CD4-positive, alpha-beta T cell (primary cell): Measurements from ENCODE around the gene KPTN. TPM values are rescaled to one million over a fixed set of nuclear protein-coding genes. Genes with fewer than 3 reads are reported as not detected.

Experiments
- ATAC-seq: fragments of 200-7000 bp; cut with Tn5 transposase; one replicate; pipeline ENCODE4 v1.10.0; 2022; ENCODE audit warnings: mild to moderate bottlenecking; ENCODE audit not compliant: poor library complexity
- CTCF ChIA-PET: fragments of 350-600 bp; sonication (Branson Sonifier 250); formaldehyde crosslinking; loops from one replicate; lab custom pipeline; 2021; ENCODE audit warnings: antibody characterized with exemption, inconsistent platforms; lab: Charles Lee
- POLR2A ChIA-PET: fragments of 350-600 bp; sonication (Branson Sonifier 250); formaldehyde crosslinking; loops from one replicate; lab custom pipeline; 2021; ENCODE audit warnings: antibody characterized with exemption, inconsistent platforms; lab: Charles Lee
- DNase-seq, 14 experiments: peaks; one replicate each; pipeline ENCODE4 v3.0.0-alpha.2; 2013 to 2020; ENCODE audit warnings: mixed read lengths in 2 of 14
- H3K27ac ChIP-seq, 2 donors: one replicate each; pipeline versions ENCODE4 v1.5.1 to v1.7.0; 2013; ENCODE audit warnings: low read length in 2 of 2, low read depth in 1 of 2, mild to moderate bottlenecking in 1 of 2
- H3K27me3 ChIP-seq, 2 experiments: 1 replicate in 1 of 2; 2 replicates in 1 of 2; pipeline versions ENCODE4 v1.6.1 to v1.7.0; 2013; ENCODE audit warnings: low read length in 2 of 2, control low read depth in 1 of 2, mild to moderate bottlenecking in 1 of 2, moderate library complexity in 1 of 2; ENCODE audit not compliant: insufficient read depth in 2 of 2, control insufficient read depth in 1 of 2
- H3K36me3 ChIP-seq: one replicate; pipeline ENCODE4 v1.6.1; 2013; ENCODE audit warnings: low read length, control low read depth; ENCODE audit not compliant: insufficient read depth
- H3K4me1 ChIP-seq: one replicate; pipeline ENCODE4 v1.6.1; 2013; ENCODE audit warnings: low read length, control low read depth; ENCODE audit not compliant: insufficient read depth
- H3K4me3 ChIP-seq: one replicate; pipeline ENCODE4 v1.5.1; 2013; ENCODE audit warnings: mild to moderate bottlenecking, low read length, moderate library complexity
- H3K9me3 ChIP-seq, 2 experiments: 1 replicate in 1 of 2; 2 replicates in 1 of 2; pipeline versions ENCODE4 v1.6.1 to v1.7.0; 2013; ENCODE audit warnings: low read length in 2 of 2, mild to moderate bottlenecking in 2 of 2, control low read depth in 1 of 2, moderate library complexity in 1 of 2; ENCODE audit not compliant: control insufficient read depth in 1 of 2, insufficient read depth in 1 of 2
- H3K27ac Mint-ChIP-seq: one replicate; pipeline ENCODE4 v1.8.0; 2020; ENCODE audit warnings: mixed read lengths
- H3K27me3 Mint-ChIP-seq: one replicate; pipeline ENCODE4 v1.8.0; 2021; ENCODE audit warnings: mixed read lengths
- H3K36me3 Mint-ChIP-seq: one replicate; pipeline ENCODE4 v1.8.0; 2021; ENCODE audit warnings: low read depth, mixed read lengths
- H3K4me1 Mint-ChIP-seq: one replicate; pipeline ENCODE4 v1.8.0; 2021; ENCODE audit warnings: low read depth, mixed read lengths
- H3K4me3 Mint-ChIP-seq: one replicate; pipeline ENCODE4 v1.8.0; 2020; ENCODE audit warnings: mild to moderate bottlenecking, mixed read lengths
- H3K9me3 Mint-ChIP-seq: one replicate; pipeline ENCODE4 v1.8.0; 2020; ENCODE audit warnings: mixed read lengths
- intact Hi-C, 2 experiments: fragments of 100-400 bp; cut with DNase I in 1 of 2; cut with micrococcal nuclease in 1 of 2; formaldehyde crosslinking; loops; one replicate each; pipeline versions ENCODE4 v1.15.1 to v1.9.0; 2023 to 2025; cut with DNase I, micrococcal nuclease
- total RNA-seq, 174 experiments: library from RNA in 2 of 174; stranded (reverse) in 2 of 174; gene quantifications; one replicate each; pipeline ENCODE4 v1.2.3 and lab custom pipeline; 2021 to 2026
- TF ChIP-seq, protein P1 (sequence below): fragments of 200-600 bp; IDR thresholded peaks from one replicate; pipeline ENCODE4 v1.8.0; 2022; ENCODE audit warnings: antibody characterized with exemption, mild to moderate bottlenecking

The KPTN gene
- total RNA-seq, 2 experiments from 2014 or later: 3.6 to 4.5 TPM

DNA sequence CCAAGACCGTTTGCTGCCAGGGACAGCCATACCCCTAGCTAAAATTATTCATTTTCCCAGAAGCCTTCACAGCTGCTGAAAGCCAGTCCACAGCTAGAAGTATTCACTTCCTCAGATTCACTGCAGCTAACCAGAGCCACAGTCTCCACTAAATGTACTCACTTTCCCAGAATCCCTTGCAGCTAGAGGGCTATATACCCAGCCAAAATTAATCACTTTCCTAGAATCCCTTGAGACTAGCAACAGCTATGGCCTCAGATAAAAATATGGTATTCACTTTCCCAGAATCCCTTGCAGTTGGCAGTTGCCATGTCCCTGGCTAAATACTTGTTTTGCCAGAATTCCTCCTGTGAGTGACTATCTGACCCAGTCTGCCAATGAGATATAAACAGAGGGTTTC is 50.9 kb downstream of the KPTN start:
- peaks cover 25% of the 10 kb centered on the region for H3K4me1 Mint-ChIP-seq
- H3K27me3 ChIP-seq: peaks cover 28 to 30% of the 10 kb centered on the region in 2 experiments
- H3K36me3 Mint-ChIP-seq: no peaks in the 10 kb centered on the region

DNA sequence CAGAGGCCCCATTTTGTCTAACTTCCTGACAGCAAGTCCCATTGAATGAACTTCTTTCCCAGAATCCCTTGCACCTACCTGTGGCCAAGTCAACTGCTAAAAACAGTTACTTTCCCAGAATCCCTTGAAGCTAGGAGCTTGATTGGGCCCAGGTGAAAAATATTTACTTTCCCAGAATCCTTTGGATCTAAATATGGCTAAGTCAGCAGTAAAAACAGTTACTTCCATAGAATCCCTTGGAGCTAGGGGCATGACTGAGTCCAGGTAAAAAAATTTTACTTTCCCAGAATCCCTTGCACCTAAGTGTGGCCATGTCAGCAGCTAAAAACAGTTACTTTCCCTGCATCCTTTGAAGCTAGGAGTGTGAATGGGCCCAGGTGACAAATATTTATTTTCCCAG is 51.5 kb downstream of the KPTN start:
- H3K36me3 Mint-ChIP-seq: no peaks in the 10 kb centered on the region
- no peaks in the 10 kb centered on the region for H3K9me3 Mint-ChIP-seq
- peaks cover 46% of the 10 kb centered on the region for H3K4me1 ChIP-seq
- peaks cover 54% of the 10 kb centered on the region for H3K27me3 Mint-ChIP-seq
- POLR2A ChIA-PET: interaction anchor here (2.2 kb wide), 1 partner anchor 313 kb away, joined by 10 read pairs; the partner anchor contains the start of gene NOP53
- no peak for ATAC-seq
- H3K27ac Mint-ChIP-seq: no peak overlapping the region
- no peak for DNase-seq
- no peak overlapping the region for H3K27ac ChIP-seq
- TF ChIP-seq, protein P1, sequence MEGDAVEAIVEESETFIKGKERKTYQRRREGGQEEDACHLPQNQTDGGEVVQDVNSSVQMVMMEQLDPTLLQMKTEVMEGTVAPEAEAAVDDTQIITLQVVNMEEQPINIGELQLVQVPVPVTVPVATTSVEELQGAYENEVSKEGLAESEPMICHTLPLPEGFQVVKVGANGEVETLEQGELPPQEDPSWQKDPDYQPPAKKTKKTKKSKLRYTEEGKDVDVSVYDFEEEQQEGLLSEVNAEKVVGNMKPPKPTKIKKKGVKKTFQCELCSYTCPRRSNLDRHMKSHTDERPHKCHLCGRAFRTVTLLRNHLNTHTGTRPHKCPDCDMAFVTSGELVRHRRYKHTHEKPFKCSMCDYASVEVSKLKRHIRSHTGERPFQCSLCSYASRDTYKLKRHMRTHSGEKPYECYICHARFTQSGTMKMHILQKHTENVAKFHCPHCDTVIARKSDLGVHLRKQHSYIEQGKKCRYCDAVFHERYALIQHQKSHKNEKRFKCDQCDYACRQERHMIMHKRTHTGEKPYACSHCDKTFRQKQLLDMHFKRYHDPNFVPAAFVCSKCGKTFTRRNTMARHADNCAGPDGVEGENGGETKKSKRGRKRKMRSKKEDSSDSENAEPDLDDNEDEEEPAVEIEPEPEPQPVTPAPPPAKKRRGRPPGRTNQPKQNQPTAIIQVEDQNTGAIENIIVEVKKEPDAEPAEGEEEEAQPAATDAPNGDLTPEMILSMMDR: no peak
- H3K9me3 ChIP-seq: peaks cover 0 to 4% of the 10 kb centered on the region in 2 experiments
- CTCF ChIA-PET: interaction anchor here (0.8 to 5.7 kb wide), 3 partner anchors 83 to 275 kb away, joined by 3 to 50 read pairs (median 5); no protein-coding TSS in a partner anchor
- intact Hi-C loops: loop anchor here in 1 of 2 experiments (10.0 kb wide), 1 partner anchor 172 kb away; the partner anchor contains the start of gene BICRA
- peaks cover 22 to 26% of the 10 kb centered on the region in 2 experiments for H3K27me3 ChIP-seq
- peak overlapping the region; percentile 4 for H3K4me3 Mint-ChIP-seq
- peaks cover 25% of the 10 kb centered on the region for H3K4me1 Mint-ChIP-seq
- no peaks in the 10 kb centered on the region for H3K36me3 ChIP-seq
- H3K4me3 ChIP-seq: no peak overlapping the region

More for the DNA sequence above, 50.9 kb downstream of the KPTN start:
- no peak overlapping the region for H3K4me3 Mint-ChIP-seq
- no peaks in the 10 kb centered on the region for H3K36me3 ChIP-seq
- DNase-seq (no peak), ATAC-seq (no peak)
- H3K4me1 ChIP-seq: peaks cover 40% of the 10 kb centered on the region
- H3K27ac Mint-ChIP-seq: no peak overlapping the region
- H3K9me3 ChIP-seq: peaks cover 0 to 4% of the 10 kb centered on the region in 2 experiments
- no peak overlapping the region for H3K4me3 ChIP-seq
- H3K27me3 Mint-ChIP-seq: peaks cover 60% of the 10 kb centered on the region
- TF ChIP-seq, protein P1: no peak
- intact Hi-C loops: loop anchor here in 1 of 2 experiments (10.0 kb wide), 1 partner anchor 172 kb away; the partner anchor contains the start of gene BICRA
- H3K27ac ChIP-seq: no peak overlapping the region
- CTCF ChIA-PET: interaction anchor here (0.8 to 5.7 kb wide), 4 partner anchors 42 to 274 kb away, joined by 3 to 50 read pairs (median 4); no protein-coding TSS in a partner anchor
- H3K9me3 Mint-ChIP-seq: no peaks in the 10 kb centered on the region
- POLR2A ChIA-PET: interaction anchor here (2.2 kb wide), 1 partner anchor 312 kb away, joined by 10 read pairs; the partner anchor contains the start of gene NOP53

- intact Hi-C loops: loop anchor here in 1 of 2 experiments (10.0 kb wide), 1 partner anchor 173 kb away; the partner anchor contains the start of gene BICRA
- no peak overlapping the region for H3K27ac ChIP-seq
- H3K36me3 ChIP-seq: no peaks in the 10 kb centered on the region
- Mint-ChIP-seq H3K9me3 (no peaks in the 10 kb centered on the region), H3K27ac (no peak overlapping the region), H3K4me1 (peaks cover 24% of the 10 kb centered on the region), H3K27me3 (peaks cover 50% of the 10 kb centered on the region), H3K4me3 (no peak overlapping the region), H3K36me3 (no peaks in the 10 kb centered on the region)
- DNase-seq: peak in 1 of 14 experiments; percentile 20
- peaks cover 19 to 24% of the 10 kb centered on the region in 2 experiments for H3K27me3 ChIP-seq
- CTCF ChIA-PET: interaction anchor here (5.7 kb wide), 1 partner anchor 267 kb away, joined by 50 read pairs; no protein-coding TSS in a partner anchor
- H3K9me3 ChIP-seq: peaks cover 0 to 4% of the 10 kb centered on the region in 2 experiments
- peaks cover 48% of the 10 kb centered on the region for H3K4me1 ChIP-seq
- no peak overlapping the region for H3K4me3 ChIP-seq
- TF ChIP-seq, protein P1: no peak
- no peak for ATAC-seq
- POLR2A ChIA-PET: interaction anchor here (2.2 kb wide), 1 partner anchor 313 kb away, joined by 10 read pairs; the partner anchor contains the start of gene NOP53
These were observed 51.9 kb downstream of the KPTN start for GRCh38 chr19:47432091-47432490.
